CD14-positive monocyte (primary cell): Measurements from ENCODE around the gene VAT1L. TPM values are rescaled to one million over a fixed set of nuclear protein-coding genes. Genes with fewer than 3 reads are reported as not detected.

Experiments
- DNase-seq, 3 donors: peaks; one replicate each; pipeline ENCODE4 v3.0.0-alpha.2; 2011 to 2022
- H2AFZ ChIP-seq: 2 replicates; pipeline ENCODE4 v1.6.0; 2012; ENCODE audit warnings: mild to moderate bottlenecking, low read depth, low read length, inconsistent platforms; ENCODE audit not compliant: insufficient read depth, poor library complexity, severe bottlenecking
- H3K27ac ChIP-seq, 2 donors: 1 replicate in 1 of 2; 2 replicates in 1 of 2; pipeline ENCODE4 v1.5.1; 2012 to 2013; ENCODE audit warnings: low read length in 2 of 2, control low read depth in 1 of 2, inconsistent platforms in 1 of 2, low read depth in 1 of 2, mild to moderate bottlenecking in 1 of 2
- H3K27me3 ChIP-seq, 2 donors: one replicate each; pipeline versions ENCODE4 v1.6.0 to v1.6.1; 2011 to 2013; ENCODE audit warnings: low read length in 2 of 2; ENCODE audit not compliant: control insufficient read depth in 2 of 2, insufficient read depth in 2 of 2
- H3K36me3 ChIP-seq, 2 donors: replicated peaks in 1 of 2; 1 replicate in 1 of 2; 2 replicates in 1 of 2; pipeline versions ENCODE4 v1.5.1 to v1.6.1; 2012 to 2013; ENCODE audit warnings: low read length in 2 of 2, control low read depth in 1 of 2, inconsistent platforms in 1 of 2, mild to moderate bottlenecking in 1 of 2; ENCODE audit not compliant: insufficient read depth in 2 of 2, control insufficient read depth in 1 of 2
- H3K4me1 ChIP-seq, 2 donors: 1 replicate in 1 of 2; 2 replicates in 1 of 2; pipeline versions ENCODE4 v1.5.1 to v1.6.1; 2012 to 2013; ENCODE audit warnings: low read length in 2 of 2, control low read depth in 1 of 2, inconsistent platforms in 1 of 2, mild to moderate bottlenecking in 1 of 2, moderate library complexity in 1 of 2; ENCODE audit not compliant: insufficient read depth in 2 of 2, control insufficient read depth in 1 of 2
- H3K4me2 ChIP-seq: replicated peaks from 2 replicates; pipeline ENCODE3; 2012; ENCODE audit warnings: low read length, moderate library complexity, mild to moderate bottlenecking; ENCODE audit not compliant: poor library complexity, severe bottlenecking; ENCODE audit errors: extremely low read depth
- H3K4me3 ChIP-seq, 3 experiments: fragments of 200-600 bp in 1 of 3; sonication (generic) in 1 of 3; replicated peaks in 1 of 3; 1 replicate in 2 of 3; 2 replicates in 1 of 3; pipeline ENCODE4 v1.5.1; 2011 to 2013; ENCODE audit warnings: low read length in 3 of 3, mild to moderate bottlenecking in 3 of 3, control low read depth in 2 of 3, low read depth in 2 of 3, inconsistent platforms in 1 of 3, moderate library complexity in 1 of 3
- H3K79me2 ChIP-seq: 2 replicates; pipeline ENCODE4 v1.6.0; 2012; ENCODE audit warnings: mild to moderate bottlenecking, control low read depth, inconsistent platforms, low read length, moderate library complexity; ENCODE audit not compliant: insufficient read depth
- H3K9ac ChIP-seq: 2 replicates; pipeline ENCODE4 v1.6.0; 2017; ENCODE audit warnings: low read length, mild to moderate bottlenecking; ENCODE audit not compliant: insufficient read depth, poor library complexity, severe bottlenecking
- H3K9me3 ChIP-seq, 2 donors: replicated peaks in 1 of 2; 1 replicate in 1 of 2; 2 replicates in 1 of 2; pipeline versions ENCODE4 v1.5.1 to v1.6.1; 2012 to 2013; ENCODE audit warnings: low read length in 2 of 2, control low read depth in 1 of 2; ENCODE audit not compliant: control insufficient read depth in 1 of 2, insufficient read depth in 1 of 2
- H4K20me1 ChIP-seq: 2 replicates; pipeline ENCODE4 v1.6.0; 2012; ENCODE audit warnings: mild to moderate bottlenecking, low read length, control low read depth, moderate library complexity; ENCODE audit not compliant: insufficient read depth
- H3K27ac Mint-ChIP-seq, 7 donors: one replicate each; pipeline ENCODE4 v1.8.0; 2020; ENCODE audit warnings: mild to moderate bottlenecking in 7 of 7, mixed read lengths in 7 of 7, moderate library complexity in 6 of 7, inconsistent platforms in 2 of 7
- H3K27me3 Mint-ChIP-seq, 3 donors: one replicate each; pipeline ENCODE4 v1.8.0; 2021 to 2022; ENCODE audit warnings: low read depth in 3 of 3, mild to moderate bottlenecking in 3 of 3, mixed read lengths in 3 of 3, moderate library complexity in 3 of 3, inconsistent platforms in 1 of 3
- H3K36me3 Mint-ChIP-seq, 2 donors: one replicate each; pipeline ENCODE4 v1.8.0; 2020; ENCODE audit warnings: mixed read lengths in 2 of 2, inconsistent platforms in 1 of 2, mild to moderate bottlenecking in 1 of 2
- H3K4me1 Mint-ChIP-seq: one replicate; pipeline ENCODE4 v1.8.0; 2020; ENCODE audit warnings: mild to moderate bottlenecking, mixed read lengths
- H3K4me3 Mint-ChIP-seq, 2 donors: one replicate each; pipeline ENCODE4 v1.8.0; 2020; ENCODE audit warnings: mild to moderate bottlenecking in 2 of 2, mixed read lengths in 2 of 2, moderate library complexity in 1 of 2
- H3K9me3 Mint-ChIP-seq, 7 donors: one replicate each; pipeline ENCODE4 v1.8.0; 2020 to 2022; ENCODE audit warnings: mixed read lengths in 7 of 7, mild to moderate bottlenecking in 6 of 7, moderate library complexity in 6 of 7, inconsistent platforms in 2 of 7
- CTCF ChIP-seq: fragments of 200-600 bp; IDR thresholded peaks from one replicate; pipeline ENCODE4 v1.8.0; 2022; ENCODE audit warnings: antibody characterized with exemption, mild to moderate bottlenecking
- WGBS: methylation state at CpG from one replicate; pipeline ENCODE4 v1.1.5; 2013; ENCODE audit warnings: missing lambda C conversion rate; ENCODE audit not compliant: insufficient coverage; 5-methylcytosine and 5-hydroxymethylcytosine counted together
- intact Hi-C, 2 donors: fragments of 100-400 bp; cut with micrococcal nuclease; formaldehyde crosslinking; loops; one replicate each; pipeline versions ENCODE4 v1.15.0 to v1.15.1; 2023
- polyA minus RNA-seq: library from RNA; depleted of rRNA, polyadenylated mRNA; stranded (reverse); fragments of >200 nt; gene quantifications from 2 replicates; pipeline ENCODE4 v1.2.3, GENCODE V29; 2012
- polyA plus RNA-seq, 3 donors: library from polyadenylated mRNA; depleted of rRNA in 1 of 3; unstranded in 2 of 3; stranded (reverse) in 1 of 3; fragments of 300-500 nt in 2 of 3; fragments of >200 nt in 1 of 3; fragmentation: Illumina TruSeq in 2 of 3; gene quantifications; 1 replicate in 2 of 3; 2 replicates in 1 of 3; pipeline ENCODE4 v1.2.3, GENCODE V29; 2012 to 2021
- total RNA-seq, 12 experiments: library from RNA in 1 of 12; stranded (reverse) in 1 of 12; fragments of 120-200 nt in 1 of 12; gene quantifications; one replicate each; pipeline ENCODE4 v1.2.4 and lab custom pipeline; 2013 to 2026; ENCODE audit warnings: mixed read lengths in 6 of 12, inconsistent platforms in 1 of 12

VAT1L gene, protein sequence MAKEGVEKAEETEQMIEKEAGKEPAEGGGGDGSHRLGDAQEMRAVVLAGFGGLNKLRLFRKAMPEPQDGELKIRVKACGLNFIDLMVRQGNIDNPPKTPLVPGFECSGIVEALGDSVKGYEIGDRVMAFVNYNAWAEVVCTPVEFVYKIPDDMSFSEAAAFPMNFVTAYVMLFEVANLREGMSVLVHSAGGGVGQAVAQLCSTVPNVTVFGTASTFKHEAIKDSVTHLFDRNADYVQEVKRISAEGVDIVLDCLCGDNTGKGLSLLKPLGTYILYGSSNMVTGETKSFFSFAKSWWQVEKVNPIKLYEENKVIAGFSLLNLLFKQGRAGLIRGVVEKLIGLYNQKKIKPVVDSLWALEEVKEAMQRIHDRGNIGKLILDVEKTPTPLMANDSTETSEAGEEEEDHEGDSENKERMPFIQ
- total RNA-seq (2013), result 0.19 TPM
- not detected for polyA plus RNA-seq
- not detected in 2 replicates for polyA minus RNA-seq
- total RNA-seq (lab: John Stamatoyannopoulos, UW), result 0 to 1.2 (median 0.08) reads per million in 11 experiments

GRCh38 chr16:77788181-77789084 is at the start of gene VAT1L:
VAT1L (plus strand) TSS chr16:77788564; CDS start chr16:77788683, 119 bp downstream.
- Histone ChIP-seq H3K4me2 (peak within 1 kb of the TSS; percentile 53), H2AFZ (no peak within 1 kb of the TSS), H3K9ac (no peak within 1 kb of the TSS), H3K27ac (no peak within 1 kb of the TSS), H4K20me1 (no peaks in the 10 kb centered on the region), H3K36me3 (no peaks in the 10 kb centered on the region), H3K4me3 (peak within 1 kb of the TSS in 1 of 3 experiments; percentile 36), H3K4me1 (peaks cover 4 to 12% of the 10 kb centered on the region in 2 donors), H3K9me3 (peaks cover 3 to 20% of the 10 kb centered on the region in 2 donors), H3K79me2 (no peaks in the 10 kb centered on the region), H3K27me3 (peaks cover 54 to 65% of the 10 kb centered on the region in 2 donors)
- Mint-ChIP-seq H3K27me3 (peaks cover 49 to 61% (median 54%) of the 10 kb centered on the region in 3 donors), H3K4me1 (peaks cover 8% of the 10 kb centered on the region), H3K36me3 (peaks cover 0 to 3% of the 10 kb centered on the region in 2 donors), H3K27ac (peak within 1 kb of the TSS in 1 of 7 donors; percentile 73), H3K4me3 (peak within 1 kb of the TSS; percentile 38 to 84), H3K9me3 (peaks cover 0 to 12% (median 6%) of the 10 kb centered on the region in 7 donors)
- no peak for TF ChIP-seq CTCF
- intact Hi-C loops, result no loop called here
- WGBS, result under 1% methylated on average over 69 of the region's 78 CpGs
- DNase-seq, result no peak
